Prostate gland (tissue), 2 donors: ENCODE results near the gene PLA2G5.

Source experiments
- POLR2A ChIP-seq: fragments of 450-650 bp; IDR thresholded peaks from one replicate; pipeline ENCODE4 v1.6.1; 2016; ENCODE audit warnings: antibody characterized with exemption, mild to moderate bottlenecking
- TF ChIP-seq, protein P1 (sequence below), 4 experiments: fragments of 200-600 bp in 2 of 4; fragments of 450-650 bp in 2 of 4; sonication (generic) in 2 of 4; IDR thresholded peaks; 1 replicate in 3 of 4; 2 replicates in 1 of 4; pipeline ENCODE4 v1.5.1; 2016 to 2019; ENCODE audit warnings: antibody characterized with exemption in 4 of 4, mild to moderate bottlenecking in 2 of 4, moderate library complexity in 2 of 4

DNA sequence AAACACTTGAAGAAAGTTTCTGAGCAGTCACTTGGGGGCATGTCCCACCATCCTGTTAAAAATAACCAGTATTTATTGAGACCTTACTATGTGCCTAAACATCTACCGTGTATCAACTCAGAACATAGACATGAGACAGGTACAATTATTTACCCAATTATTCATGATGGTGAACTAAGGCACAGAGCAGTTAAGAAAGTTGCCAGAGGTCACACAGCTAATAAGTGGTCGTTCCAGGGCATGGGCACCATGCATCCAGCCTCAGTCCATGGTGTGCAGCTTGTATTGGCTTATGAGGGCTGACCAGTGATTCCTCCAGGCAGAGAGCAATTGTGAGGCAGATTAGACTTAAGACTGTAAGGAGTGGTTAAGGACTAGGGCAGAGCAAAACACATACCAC lies 5.4 kb downstream of the PLA2G5 start:
- TF ChIP-seq, protein P1, sequence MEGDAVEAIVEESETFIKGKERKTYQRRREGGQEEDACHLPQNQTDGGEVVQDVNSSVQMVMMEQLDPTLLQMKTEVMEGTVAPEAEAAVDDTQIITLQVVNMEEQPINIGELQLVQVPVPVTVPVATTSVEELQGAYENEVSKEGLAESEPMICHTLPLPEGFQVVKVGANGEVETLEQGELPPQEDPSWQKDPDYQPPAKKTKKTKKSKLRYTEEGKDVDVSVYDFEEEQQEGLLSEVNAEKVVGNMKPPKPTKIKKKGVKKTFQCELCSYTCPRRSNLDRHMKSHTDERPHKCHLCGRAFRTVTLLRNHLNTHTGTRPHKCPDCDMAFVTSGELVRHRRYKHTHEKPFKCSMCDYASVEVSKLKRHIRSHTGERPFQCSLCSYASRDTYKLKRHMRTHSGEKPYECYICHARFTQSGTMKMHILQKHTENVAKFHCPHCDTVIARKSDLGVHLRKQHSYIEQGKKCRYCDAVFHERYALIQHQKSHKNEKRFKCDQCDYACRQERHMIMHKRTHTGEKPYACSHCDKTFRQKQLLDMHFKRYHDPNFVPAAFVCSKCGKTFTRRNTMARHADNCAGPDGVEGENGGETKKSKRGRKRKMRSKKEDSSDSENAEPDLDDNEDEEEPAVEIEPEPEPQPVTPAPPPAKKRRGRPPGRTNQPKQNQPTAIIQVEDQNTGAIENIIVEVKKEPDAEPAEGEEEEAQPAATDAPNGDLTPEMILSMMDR (IDR thresholded peaks at IDR 0.05), result no peak
- no peak for TF ChIP-seq POLR2A
